HEK293 (cell line): ENCODE results near the gene TMC6.

ENCODE experiments used
- CTCF ChIA-PET: fragments of 350-600 bp; formaldehyde crosslinking; extraction: SDS; loops from one replicate; lab custom pipeline; 2021; ENCODE audit warnings: antibody characterized with exemption; lab: Yijun Ruan, JAX
- POLR2A ChIA-PET: fragments of 300-600 bp; formaldehyde crosslinking; extraction: SDS; loops from one replicate; lab custom pipeline; 2020; ENCODE audit warnings: antibody characterized with exemption, inconsistent platforms; lab: Yijun Ruan, JAX
- H3K27ac ChIP-seq: fragments of 200-500 bp; sonication (Bioruptor generic); 2 replicates; pipeline ENCODE4 v1.5.1; 2014; ENCODE audit warnings: low read depth, low read length, control low read depth, inconsistent platforms; ENCODE audit errors: extremely low read depth
- H3K36me3 ChIP-seq, 2 experiments: fragments of 200-500 bp in 1 of 2; sonication (Bioruptor generic) in 1 of 2; 1 replicate in 1 of 2; 2 replicates in 1 of 2; pipeline ENCODE4 v1.5.1; 2014 to 2017; ENCODE audit warnings: inconsistent platforms in 2 of 2, low read length in 2 of 2; ENCODE audit not compliant: control insufficient read depth in 2 of 2, insufficient read depth in 1 of 2
- H3K4me1 ChIP-seq: fragments of 200-500 bp; sonication (Bioruptor generic); 2 replicates; pipeline ENCODE4 v1.5.1; 2014; ENCODE audit warnings: mild to moderate bottlenecking, low read length, inconsistent platforms; ENCODE audit not compliant: control insufficient read depth, insufficient read depth
- H3K4me3 ChIP-seq: 2 replicates; pipeline ENCODE4 v1.5.1; 2011; ENCODE audit warnings: low read depth, mild to moderate bottlenecking, control low read depth, low read length, moderate library complexity
- H3K9me3 ChIP-seq: fragments of 200-500 bp; sonication (Bioruptor generic); 2 replicates; pipeline ENCODE4 v1.5.1; 2014; ENCODE audit warnings: low read depth, low read length, inconsistent platforms; ENCODE audit not compliant: control insufficient read depth, insufficient read depth
- CTCF ChIP-seq: fragments of 450-650 bp; formaldehyde crosslinking; IDR thresholded peaks from 2 replicates; pipeline ENCODE4 v1.5.1; 2016; ENCODE audit warnings: missing biosample characterization, missing genetic modification characterization
- ELK4 ChIP-seq: IDR thresholded peaks from 2 replicates; pipeline ENCODE4 v1.6.1; 2011; ENCODE audit warnings: mild to moderate bottlenecking, low read depth, low read length, borderline replicate concordance
- HIC1 ChIP-seq: fragments of 450-650 bp; formaldehyde crosslinking; IDR thresholded peaks from 2 replicates; pipeline ENCODE4 v1.5.1; 2016; ENCODE audit warnings: missing biosample characterization, missing genetic modification characterization
- SP3 ChIP-seq: fragments of 450-650 bp; formaldehyde crosslinking; IDR thresholded peaks from 2 replicates; pipeline ENCODE4 v1.5.1; 2016; ENCODE audit warnings: missing biosample characterization, missing genetic modification characterization
- ZBTB11 ChIP-seq: fragments of 450-650 bp; formaldehyde crosslinking; conservative IDR thresholded peaks from 2 replicates; pipeline ENCODE4 v1.5.1; 2016; ENCODE audit warnings: low read depth, missing biosample characterization, missing genetic modification characterization
- ZBTB44 ChIP-seq: fragments of 450-650 bp; IDR thresholded peaks from 2 replicates; pipeline ENCODE4 v1.5.1; 2018; ENCODE audit warnings: missing biosample characterization, mild to moderate bottlenecking, missing genetic modification characterization
- ZNF10 ChIP-seq: fragments of 450-650 bp; formaldehyde crosslinking; IDR thresholded peaks from 2 replicates; pipeline ENCODE4 v1.5.1; 2017; ENCODE audit warnings: missing biosample characterization, missing genetic modification characterization
- ZNF19 ChIP-seq: fragments of 450-650 bp; formaldehyde crosslinking; IDR thresholded peaks from 2 replicates; pipeline ENCODE4; 2016; ENCODE audit warnings: missing biosample characterization, missing genetic modification characterization, low read depth
- ZNF518A ChIP-seq: fragments of 450-650 bp; formaldehyde crosslinking; conservative IDR thresholded peaks from 2 replicates; pipeline ENCODE4 v1.5.1; 2016; ENCODE audit warnings: low read depth, missing biosample characterization, missing genetic modification characterization
- ZNF529 ChIP-seq: fragments of 450-650 bp; formaldehyde crosslinking; IDR thresholded peaks from 2 replicates; pipeline ENCODE4 v1.5.1; 2017; ENCODE audit warnings: missing genetic modification characterization, missing biosample characterization; ENCODE audit not compliant: insufficient replicate concordance
- ZNF560 ChIP-seq: fragments of 450-650 bp; formaldehyde crosslinking; IDR thresholded peaks from 2 replicates; pipeline ENCODE4 v1.5.1; 2017; ENCODE audit warnings: missing biosample characterization, missing genetic modification characterization, borderline replicate concordance
- ZNF660 ChIP-seq: fragments of 450-650 bp; IDR thresholded peaks from 2 replicates; pipeline ENCODE4 v1.5.1; 2018; ENCODE audit warnings: missing biosample characterization, mild to moderate bottlenecking, missing genetic modification characterization
- ZNF76 ChIP-seq: fragments of 450-650 bp; formaldehyde crosslinking; IDR thresholded peaks from 2 replicates; pipeline ENCODE4; 2016; ENCODE audit warnings: low read depth, missing biosample characterization, missing genetic modification characterization, borderline replicate concordance
- ZNF843 ChIP-seq: fragments of 450-650 bp; formaldehyde crosslinking; IDR thresholded peaks from 2 replicates; pipeline ENCODE4 v1.5.1; 2016; ENCODE audit warnings: missing biosample characterization, missing genetic modification characterization
- ZSCAN18 ChIP-seq: fragments of 450-650 bp; formaldehyde crosslinking; IDR thresholded peaks from 2 replicates; pipeline ENCODE4 v1.5.1; 2016; ENCODE audit warnings: missing biosample characterization, missing genetic modification characterization

The TMC6 gene

GRCh38 chr17:78168903-78169793, 40.6 kb upstream of the TMC6 start (continued):
- peak; percentile 99 for TF ChIP-seq HIC1 (tag by site-specific recombination)
- TF ChIP-seq ELK4 = no peak
- no peak for TF ChIP-seq ZNF518A (tag by site-specific recombination)
- no peak for TF ChIP-seq ZNF560 (tag by site-specific recombination)
- no peak for TF ChIP-seq ZNF529 (tag by site-specific recombination)

GRCh38 chr17:78168242-78168902, 39.8 kb upstream of the TMC6 start, which contains the start of gene SYNGR2:
SYNGR2 (plus strand) TSS chr17:78168581; CDS start chr17:78168617, 36 bp downstream.
- Histone ChIP-seq H3K9me3 (no peaks in the 10 kb centered on the region), H3K36me3 (peaks cover 0 to 33% of the 10 kb centered on the region in 2 experiments; a peak in 2 of 3 replicates), H3K4me3 (peak within 1 kb of the TSS; percentile 67), H3K4me1 (no peaks in the 10 kb centered on the region; the same call in 1 of the 2 replicates), H3K27ac (peak within 1 kb of the TSS; percentile 78; the same call in 1 of the 2 replicates)
- ChIA-PET CTCF (no interaction called here), POLR2A (interaction anchor here (0.7 to 4.6 kb wide), 4 partner anchors 10 to 27 kb away, joined by 3 to 47 read pairs (median 6); partner anchors contain the start of genes AFMID and TK1)
- TF ChIP-seq ZNF76 (tag by site-specific recombination) = no peak
- TF ChIP-seq ZNF843 = 0 out of 2 replicates have a peak, but pooled peaks have one; percentile 1
- no peak for TF ChIP-seq ZSCAN18 (tag by site-specific recombination)
- TF ChIP-seq ZNF660 (tag by site-specific recombination) = peak; percentile 93
- TF ChIP-seq ZNF10 (tag by site-specific recombination) = no peak
- peak; percentile 86 for TF ChIP-seq SP3 (tag by site-specific recombination)
- no peak for TF ChIP-seq ZBTB11
- 0 out of 2 replicates have a peak, but pooled peaks have one; percentile 17 for TF ChIP-seq CTCF (tag by site-specific recombination)
- TF ChIP-seq ZBTB44 = peak; percentile 47; the same call in 1 of the 2 replicates
- no peak for TF ChIP-seq ZNF19 (tag by site-specific recombination)
